Activated CD4-positive, CD25-positive, alpha-beta regulatory T cell treated with anti-CD3 and anti-CD28 coated beads, Interleukin-2, amount 50 U/mL, for 72 hours (primary cell): ENCODE data around the gene STRADA.

Experiments
- DNase-seq: peaks from one replicate; pipeline ENCODE4 v3.0.0; 2021

Gene STRADA

GRCh38 chr17:63700528-63701455 is 40.8 kb downstream of the STRADA start:
- peak; percentile 61 for DNase-seq

- peak; percentile 75 for DNase-seq
Measured at GRCh38 chr17:63699638-63700527, 41.7 kb downstream of the STRADA start, which contains the start of gene LIMD2. LIMD2 (minus strand) TSS chr17:63700125; CDS start chr17:63699298, 827 bp downstream.

- DNase-seq = peak; percentile 79
Measured at GRCh38 chr17:63698886-63699637, 42.5 kb downstream of the STRADA start.

- no peak for DNase-seq
Measured at GRCh38 chr17:63698381-63698885, 43.2 kb downstream of the STRADA start.

GRCh38 chr17:63697341-63698286 is 44.0 kb downstream of the STRADA start:
- DNase-seq = peak; percentile 71

GRCh38 chr17:63696381-63696961 is 45.1 kb downstream of the STRADA start:
- no peak for DNase-seq

GRCh38 chr17:63695889-63696288 is 45.7 kb downstream of the STRADA start:
- DNase-seq = no peak

GRCh38 chr17:63694950-63695773 is 46.4 kb downstream of the STRADA start:
- no peak for DNase-seq

GRCh38 chr17:63694229-63694949 is 47.2 kb downstream of the STRADA start:
- DNase-seq = no peak

GRCh38 chr17:63693411-63694113 is 48.0 kb downstream of the STRADA start:
- DNase-seq = no peak

GRCh38 chr17:63692195-63692816 is 49.3 kb downstream of the STRADA start:
- DNase-seq = no peak

GRCh38 chr17:63689479-63689878 is 52.1 kb downstream of the STRADA start:
- no peak for DNase-seq

GRCh38 chr17:63688396-63689020 is 53.1 kb downstream of the STRADA start:
- DNase-seq = no peak

- no peak for DNase-seq
Measured at GRCh38 chr17:63686138-63686685, 55.4 kb downstream of the STRADA start.

- DNase-seq = no peak
Measured at GRCh38 chr17:63685578-63685977, 56.0 kb downstream of the STRADA start.

- DNase-seq = no peak
Measured at GRCh38 chr17:63685041-63685440, 56.6 kb downstream of the STRADA start.

GRCh38 chr17:63682981-63683380 is 58.6 kb downstream of the STRADA start:
- DNase-seq = no peak
